Liver (tissue), 9 donors: ENCODE measurements around the gene XPO5. TPM values are rescaled to one million over a fixed set of nuclear protein-coding genes. Genes with fewer than 3 reads are reported as not detected.

ENCODE experiments used
- DNase-seq: peaks from one replicate; pipeline ENCODE4 v3.0.0-alpha.2; 2017; ENCODE audit warnings: low spot score
- H3K27ac ChIP-seq, 2 donors: one replicate each; pipeline ENCODE4 v1.7.0; 2013; ENCODE audit warnings: inconsistent platforms in 2 of 2, low read length in 2 of 2, control low read depth in 1 of 2, low read depth in 1 of 2, mild to moderate bottlenecking in 1 of 2
- H3K27me3 ChIP-seq, 4 donors: one replicate each; pipeline versions ENCODE4 v1.6.1 to v1.7.0; 2013; ENCODE audit warnings: low read length in 3 of 4, inconsistent platforms in 1 of 4, mild to moderate bottlenecking in 1 of 4, moderate library complexity in 1 of 4; ENCODE audit not compliant: control insufficient read depth in 4 of 4, insufficient read depth in 4 of 4
- H3K36me3 ChIP-seq, 4 donors: one replicate each; pipeline versions ENCODE4 v1.6.1 to v1.7.0; 2013; ENCODE audit warnings: low read length in 3 of 4, mild to moderate bottlenecking in 3 of 4, low read depth in 1 of 4, moderate library complexity in 1 of 4; ENCODE audit not compliant: control insufficient read depth in 4 of 4, insufficient read depth in 3 of 4
- H3K4me1 ChIP-seq, 4 donors: one replicate each; pipeline versions ENCODE4 v1.6.1 to v1.7.0; 2013; ENCODE audit warnings: low read length in 3 of 4, mild to moderate bottlenecking in 3 of 4, moderate library complexity in 1 of 4; ENCODE audit not compliant: control insufficient read depth in 4 of 4, insufficient read depth in 4 of 4
- H3K4me3 ChIP-seq, 3 donors: one replicate each; pipeline versions ENCODE4 v1.6.1 to v1.7.0; 2013; ENCODE audit warnings: low read length in 3 of 3, control low read depth in 1 of 3, low read depth in 1 of 3, mild to moderate bottlenecking in 1 of 3
- H3K9ac ChIP-seq, 2 donors: one replicate each; pipeline ENCODE4 v1.7.0; 2013; ENCODE audit warnings: low read length in 2 of 2, mild to moderate bottlenecking in 2 of 2, moderate library complexity in 2 of 2, control low read depth in 1 of 2, low read depth in 1 of 2
- H3K9me3 ChIP-seq, 4 donors: one replicate each; pipeline versions ENCODE4 v1.6.1 to v1.7.0; 2013; ENCODE audit warnings: low read length in 3 of 4; ENCODE audit not compliant: control insufficient read depth in 4 of 4
- ATF3 ChIP-seq: IDR thresholded peaks from 2 replicates; pipeline ENCODE4 v1.6.1; 2016; ENCODE audit warnings: antibody characterized with exemption
- EGR1 ChIP-seq, 2 donors: IDR thresholded peaks; 2 replicates each; pipeline ENCODE4 v1.6.1; 2016 to 2018; ENCODE audit warnings: antibody characterized with exemption in 2 of 2, low read depth in 2 of 2
- FOXA1 ChIP-seq: IDR thresholded peaks from 2 replicates; pipeline ENCODE4 v1.6.1; 2016; ENCODE audit warnings: antibody characterized with exemption
- GABPA ChIP-seq, 2 donors: IDR thresholded peaks in 1 of 2; conservative IDR thresholded peaks in 1 of 2; 2 replicates each; pipeline ENCODE4 v1.6.1; 2016; ENCODE audit warnings: antibody characterized with exemption in 2 of 2, mild to moderate bottlenecking in 1 of 2, moderate library complexity in 1 of 2
- HNF4A ChIP-seq, 2 donors: conservative IDR thresholded peaks; 2 replicates each; pipeline ENCODE4 v1.6.1; 2016; ENCODE audit warnings: antibody characterized with exemption in 2 of 2, mild to moderate bottlenecking in 2 of 2
- HNF4G ChIP-seq: IDR thresholded peaks from 2 replicates; pipeline ENCODE4 v1.6.1; 2016; ENCODE audit warnings: antibody characterized with exemption
- MAX ChIP-seq: IDR thresholded peaks from 2 replicates; pipeline ENCODE4 v1.6.1; 2016; ENCODE audit warnings: antibody characterized with exemption
- RAD21 ChIP-seq, 2 donors: IDR thresholded peaks; 2 replicates each; pipeline ENCODE4 v1.6.1; 2016; ENCODE audit warnings: antibody characterized with exemption in 2 of 2, mild to moderate bottlenecking in 2 of 2
- REST ChIP-seq: IDR thresholded peaks from 2 replicates; pipeline ENCODE4 v1.6.1; 2016; ENCODE audit warnings: antibody characterized with exemption, mild to moderate bottlenecking
- YY1 ChIP-seq: IDR thresholded peaks from 2 replicates; pipeline ENCODE4 v1.6.1; 2016; ENCODE audit warnings: antibody characterized with exemption, mild to moderate bottlenecking
- ZBTB33 ChIP-seq: IDR thresholded peaks from 2 replicates; pipeline ENCODE4 v1.6.1; 2016; ENCODE audit warnings: antibody characterized with exemption
- WGBS: extraction: QIAGEN DNeasy Blood & Tissue Kit; methylation state at CpG from one replicate; pipeline ENCODE4 v1.1.7; 2013; 5-methylcytosine and 5-hydroxymethylcytosine counted together
- polyA plus RNA-seq, 2 donors: library from polyadenylated mRNA; stranded (reverse) in 1 of 2; unstranded in 1 of 2; fragments of 200-250 nt in 1 of 2; fragments of >200 nt in 1 of 2; fragmentation: Nextera tagmentation in 1 of 2; extraction: Ambion mirVana in 1 of 2; gene quantifications; one replicate each; pipeline versions ENCODE4 v1.2.1 to v1.2.3, GENCODE V29; 2013 to 2015
- total RNA-seq, 2 donors: library from RNA; depleted of rRNA; stranded (reverse); fragments of >200 nt; gene quantifications; one replicate each; pipeline ENCODE4 v1.2.3, GENCODE V29; 2014
- donor health status: healthy.
- donor health status: healthy.
- donor health status: healthy.
- donor health status: healthy.
- donor health status: healthy.

XPO5 gene
- total and polyA plus RNA-seq, 4 donors = 6.1 to 15.8 (median 9.8) TPM

- TF ChIP-seq REST (no peak), GABPA (IDR thresholded peaks at IDR 0.05 in 1 of 2, conservative IDR thresholded peaks at IDR 0.05 in 1 of 2) (no peak), FOXA1 (no peak), ATF3 (no peak), MAX (no peak)
These were observed 97.8 kb downstream of the XPO5 start (continued) for GRCh38 chr6:43478008-43478372.

GRCh38 chr6:43477235-43478007 is 98.4 kb downstream of the XPO5 start, which contains the start of gene TJAP1:
Gene TJAP1, plus strand, starts transcription at chr6:43477570. Its CDS starts 21,432 bp downstream, at chr6:43499002.
- 2% methylated on average over 34 of the region's 34 CpGs for WGBS
- peak within 1 kb of the TSS; percentile 81 to 93 for H3K9ac ChIP-seq
- peak within 1 kb of the TSS; percentile 76 to 92 (median 88) for H3K4me3 ChIP-seq
- no peaks in the 10 kb centered on the region for H3K27me3 ChIP-seq
- peak within 1 kb of the TSS; percentile 75 to 76 for H3K27ac ChIP-seq
- no peaks in the 10 kb centered on the region for H3K9me3 ChIP-seq
- TF ChIP-seq YY1 = peak; percentile 99
- TF ChIP-seq ZBTB33 = peak; percentile 33
- peak; percentile 39 for TF ChIP-seq REST
- no peak for TF ChIP-seq EGR1 (IDR thresholded peaks at IDR 0.05; ENCODE audit: low read depth in 2 of 2)
- TF ChIP-seq HNF4A (conservative IDR thresholded peaks at IDR 0.05) = peak in 1 of 2 donors; percentile 40
- no peak for TF ChIP-seq HNF4G
- TF ChIP-seq RAD21 (IDR thresholded peaks at IDR 0.05) = no peak
- H3K36me3 ChIP-seq = no peaks in the 10 kb centered on the region
- peaks cover 7 to 28% (median 17%) of the 10 kb centered on the region in 4 donors for H3K4me1 ChIP-seq
- peak; percentile 96 for DNase-seq
